CD4-positive, alpha-beta T cell treated with Interleukin-10 for 1 hour (primary cell): ENCODE data around the gene FMC1.
A peak's percentile ranks its signal among the peaks of the same experiment; 100 is the strongest.
"Not testable (repeated sequence)": the region's sequence is repeated elsewhere in the genome, so short reads cannot be mapped to it uniquely, and the experiment has no call there.

Experiments used
- DNase-seq: peaks from one replicate; pipeline ENCODE4 v3.0.0-alpha.2; 2020

FMC1 gene

DNA sequence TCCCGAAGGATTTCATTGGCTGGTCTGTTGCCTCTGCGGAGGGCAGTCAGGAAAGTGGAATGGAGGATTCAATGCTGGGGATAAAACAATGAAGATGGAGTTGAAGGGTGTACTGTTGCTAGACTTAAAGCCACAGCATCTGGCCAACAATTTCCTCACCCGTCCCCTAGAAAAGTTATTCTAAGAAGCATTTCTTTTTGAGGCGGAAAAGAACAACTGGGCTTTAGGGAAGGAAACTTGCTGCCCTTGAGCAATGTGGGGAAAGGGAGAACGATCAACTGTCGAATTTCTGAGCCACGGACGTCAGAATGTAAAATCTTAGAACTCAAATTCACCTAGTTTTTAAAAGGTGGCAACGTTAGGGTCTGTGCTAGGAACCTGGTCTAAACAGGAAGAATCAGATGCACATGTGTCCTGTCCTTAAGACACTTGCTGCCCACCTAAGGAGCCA is 664 bp downstream of the FMC1 start:
- no peak for DNase-seq

DNA sequence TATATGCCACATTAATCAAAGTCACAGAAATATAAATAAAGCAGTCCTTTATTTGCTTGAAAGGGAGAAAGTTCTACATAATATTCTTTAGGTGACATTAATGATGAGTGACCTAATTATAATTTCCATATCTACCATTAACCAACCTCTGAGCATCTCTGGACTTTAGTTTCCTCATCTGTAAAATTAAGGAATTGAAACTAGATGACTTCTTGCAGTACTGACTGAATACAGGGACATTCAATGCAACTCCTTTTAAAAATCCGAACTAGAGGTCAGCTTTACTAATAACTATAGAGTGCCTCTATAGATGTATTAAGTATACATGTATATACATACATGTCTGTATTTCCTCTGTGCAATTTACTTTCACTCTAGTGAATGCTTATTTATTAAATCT is 3.9 kb downstream of the FMC1 start:
- DNase-seq = no peak

DNA sequence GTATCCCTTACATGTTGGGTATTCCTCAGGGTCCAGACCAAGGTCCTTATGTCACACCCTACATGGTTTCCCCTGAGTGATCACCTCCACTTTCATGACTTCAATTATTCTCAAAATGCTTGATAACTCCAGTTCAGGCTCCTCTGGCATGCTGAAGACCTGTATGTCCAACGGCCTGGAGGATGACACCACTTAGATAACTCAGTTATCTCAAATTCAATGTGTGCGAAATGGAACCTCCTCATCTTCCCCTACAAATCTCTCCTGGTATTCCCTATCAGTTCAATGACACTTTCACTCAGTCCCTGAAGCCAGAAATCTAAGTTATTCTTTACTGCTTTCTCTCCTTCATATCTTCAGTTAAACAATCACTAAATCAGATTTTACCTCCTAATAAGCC is 9.9 kb downstream of the FMC1 start:
- no peak for DNase-seq

DNA sequence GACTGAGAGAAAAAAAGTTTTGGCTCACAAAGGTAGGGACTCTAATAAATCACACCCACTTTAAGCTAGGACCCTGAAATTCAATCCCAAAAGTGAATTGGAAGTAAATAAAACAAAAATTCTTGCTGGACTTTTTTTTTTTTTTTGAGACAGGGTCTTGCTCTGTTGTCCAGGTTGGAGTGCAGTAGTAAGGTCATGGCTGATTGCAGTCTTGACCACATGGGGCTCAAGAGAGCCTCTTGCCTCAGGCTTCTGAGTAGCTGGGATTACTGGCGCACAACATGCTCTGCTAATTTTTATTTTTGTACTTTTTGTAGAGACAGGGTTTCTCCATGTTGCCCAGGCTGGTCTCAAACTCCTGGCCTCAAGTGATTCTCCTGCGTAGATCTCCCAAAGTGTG is 13.6 kb downstream of the FMC1 start:
- DNase-seq = no peak

DNA sequence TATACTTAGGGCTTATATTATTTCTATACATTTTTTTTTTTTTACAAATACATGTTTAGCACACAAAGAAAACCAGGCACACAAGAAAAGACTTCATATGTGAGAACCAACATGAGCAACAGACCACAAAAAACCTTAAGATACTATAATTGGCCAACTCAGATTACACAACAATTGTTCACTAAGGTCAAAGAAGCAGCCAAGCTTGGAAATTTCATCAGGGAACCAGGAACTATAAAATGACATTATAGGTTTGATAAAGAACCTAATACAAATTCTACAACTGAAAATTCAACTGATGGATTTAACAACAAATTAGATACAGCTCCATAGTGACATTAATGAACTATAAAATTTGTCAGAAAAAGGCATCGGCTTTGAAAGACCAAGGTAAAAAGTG is 14.2 kb downstream of the FMC1 start:
- no peak for DNase-seq

DNA sequence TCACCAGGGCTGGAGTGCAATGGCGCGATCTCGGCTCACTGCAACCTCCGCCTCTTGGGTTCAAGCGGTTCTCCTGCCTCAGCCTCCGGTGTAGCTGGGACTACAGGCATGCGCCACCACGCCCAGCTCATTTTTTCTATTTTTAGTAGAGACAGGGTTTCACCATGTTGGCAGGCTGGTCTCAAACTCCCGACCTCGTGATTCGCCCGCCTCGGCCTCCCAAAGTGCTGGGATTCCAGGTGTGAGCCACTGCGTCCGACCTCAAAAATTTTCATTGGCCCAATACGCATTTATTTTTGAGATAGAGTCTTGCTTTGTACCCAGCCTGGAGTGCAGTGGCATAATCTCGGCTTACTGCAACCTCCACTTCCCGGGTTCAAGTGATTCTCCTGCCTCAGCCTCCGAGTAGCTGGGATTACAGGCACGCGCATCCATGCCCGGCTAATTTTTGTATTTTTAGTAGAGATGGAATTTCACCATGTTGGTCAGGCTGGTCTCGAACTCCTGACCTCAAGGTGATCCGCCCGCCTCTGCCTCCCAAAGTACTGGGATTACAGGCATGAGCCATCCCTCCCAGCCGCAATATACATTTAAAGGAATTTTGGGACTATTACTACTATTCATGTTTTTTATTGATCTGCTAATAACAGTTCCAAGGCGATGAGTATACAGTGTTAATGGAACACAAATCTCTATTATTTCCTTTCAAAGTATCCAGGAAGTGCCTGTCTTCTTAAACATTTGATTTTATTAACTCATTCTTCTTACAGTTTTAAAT is 16.8 kb downstream of the FMC1 start:
- DNase-seq = not testable (repeated sequence)

DNA sequence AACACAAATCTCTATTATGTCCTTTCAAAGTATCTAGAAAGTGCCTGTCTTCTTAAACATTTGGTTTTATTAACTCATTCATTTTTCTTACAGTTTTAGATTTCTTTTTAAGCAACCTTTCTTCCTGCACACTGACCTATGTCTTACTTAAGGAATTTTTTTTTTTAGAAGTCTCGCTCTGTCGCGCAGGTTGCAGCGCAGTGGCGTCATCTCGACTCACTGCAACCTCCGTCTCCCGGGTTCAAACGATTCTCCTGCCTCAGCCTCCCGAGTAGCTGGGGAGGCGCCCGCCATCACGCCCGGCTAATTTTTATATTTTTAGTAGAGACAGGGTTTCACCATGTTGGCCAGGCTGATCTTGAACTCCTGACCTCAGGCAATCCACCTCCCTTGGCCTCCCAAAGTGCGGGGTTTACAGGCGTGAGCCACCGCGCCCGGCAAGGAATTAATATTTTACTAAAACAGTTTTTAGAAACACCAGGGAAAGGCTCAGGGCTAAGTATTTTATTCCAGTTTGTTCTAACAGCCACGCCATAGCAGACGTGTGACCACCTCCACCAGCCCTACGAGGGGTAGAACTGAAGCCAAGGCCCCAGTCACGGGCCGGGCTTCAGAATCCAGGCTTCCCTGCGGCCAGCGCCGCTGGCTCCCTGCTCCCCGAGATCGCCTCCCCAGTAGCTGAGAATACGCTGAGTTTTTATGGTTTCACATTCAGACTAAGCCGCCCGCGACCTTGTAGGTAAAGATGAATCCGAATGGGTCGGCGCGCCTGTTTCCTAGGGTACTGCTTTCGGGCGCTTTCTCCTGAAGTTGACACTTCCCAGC is 17.6 kb downstream of the FMC1 start:
- peak; percentile 56 for DNase-seq

DNA sequence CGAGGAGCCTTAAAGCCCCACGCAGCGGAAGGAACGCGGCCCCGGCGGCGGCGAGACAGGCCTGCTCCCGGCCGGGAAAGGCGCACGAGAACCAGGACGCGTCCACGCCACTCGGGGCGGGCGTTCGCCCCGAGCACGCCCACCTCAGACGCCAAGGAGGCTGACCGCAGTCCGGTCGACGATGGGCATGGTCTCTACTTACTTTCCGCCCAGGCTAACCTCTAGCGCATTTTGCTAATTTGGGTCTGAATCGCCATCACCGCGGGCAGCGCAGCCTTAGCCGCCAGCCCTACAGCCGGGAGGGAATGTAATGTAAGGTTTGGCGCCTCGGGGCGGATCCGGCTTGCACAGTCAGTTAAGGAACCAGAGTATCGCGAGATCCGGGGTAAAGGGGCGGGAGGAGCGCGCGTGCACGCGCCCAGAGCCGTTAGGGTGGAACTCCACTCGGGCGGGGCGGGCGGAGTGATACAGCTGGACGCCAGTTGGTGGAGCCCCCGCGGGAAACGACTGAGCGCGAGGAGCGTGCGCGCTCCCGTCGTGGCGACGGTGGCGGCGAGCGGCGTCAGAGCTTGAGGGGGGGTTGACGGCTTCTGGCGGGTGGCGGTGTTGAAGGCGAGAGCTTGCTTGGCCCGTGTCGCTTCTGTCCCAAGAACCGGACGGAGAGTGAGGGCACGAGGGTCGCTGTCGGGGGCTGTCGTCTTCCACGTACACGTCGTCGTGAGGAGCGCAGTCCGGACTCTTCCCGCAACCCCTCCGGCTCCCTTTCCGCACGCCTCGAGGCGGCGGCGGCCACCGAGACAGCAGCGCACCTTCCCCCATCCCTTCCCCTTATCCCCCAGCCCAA is 18.5 kb downstream of the FMC1 start, which contains the start of gene LUC7L2:
LUC7L2 (plus strand) TSS at position 529 of the 844 bp plus-strand sequence. CDS start 368 bp downstream, outside the sequence.
- DNase-seq = peak; percentile 99

DNA sequence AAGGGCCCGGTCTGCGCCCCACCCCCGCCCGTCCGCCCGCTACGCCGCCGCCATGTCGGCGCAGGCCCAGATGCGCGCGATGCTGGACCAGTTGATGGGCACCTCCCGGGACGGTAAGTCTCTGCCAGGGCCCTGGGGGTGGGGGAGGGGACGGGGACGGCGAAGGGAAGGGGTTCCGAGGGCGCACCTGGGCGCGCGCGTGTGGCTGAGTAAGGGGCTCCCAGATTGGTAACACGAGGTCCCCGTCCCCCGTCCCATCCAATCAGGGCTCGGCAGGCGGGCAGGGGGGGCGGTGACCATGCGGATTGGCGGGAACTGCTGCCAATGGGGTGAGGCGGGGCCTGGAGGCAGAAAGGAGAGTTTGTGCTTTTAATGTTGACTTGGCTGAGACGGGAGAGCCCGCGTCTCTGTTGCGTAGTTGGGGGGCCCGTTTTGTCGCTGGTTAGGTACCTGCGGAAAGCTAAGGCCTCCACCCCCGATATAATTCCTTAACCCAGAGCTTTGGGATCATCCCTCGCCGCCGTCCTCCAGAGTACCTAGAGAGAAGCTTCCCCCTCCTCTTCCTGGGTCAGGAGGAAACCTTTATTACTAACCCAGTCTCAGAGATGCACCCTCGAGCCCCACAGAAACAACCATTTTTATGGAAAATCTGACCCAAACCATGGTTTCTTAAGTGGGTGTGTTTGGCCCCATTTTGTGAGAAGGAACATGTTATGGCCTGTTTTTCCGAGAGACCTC is 19.2 kb downstream of the FMC1 start:
- DNase-seq = peak; percentile 98

DNA sequence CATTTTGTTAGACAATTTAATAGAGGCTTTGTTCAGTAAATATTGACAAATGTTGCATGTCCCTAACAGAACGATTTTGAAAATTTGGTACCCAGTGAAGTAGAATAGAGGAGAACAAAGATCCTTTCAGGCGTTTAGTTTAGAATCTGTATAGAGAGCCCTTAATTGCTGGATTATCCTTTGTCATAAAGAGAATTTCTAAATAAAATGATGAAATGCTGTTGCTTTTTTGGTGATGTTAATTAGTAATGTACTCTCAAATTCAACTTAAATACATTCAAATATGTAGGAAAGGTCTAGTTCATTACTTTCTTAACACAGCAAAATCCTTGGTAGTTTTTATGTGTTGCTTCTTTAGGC is 19.8 kb downstream of the FMC1 start:
- DNase-seq = no peak

DNA sequence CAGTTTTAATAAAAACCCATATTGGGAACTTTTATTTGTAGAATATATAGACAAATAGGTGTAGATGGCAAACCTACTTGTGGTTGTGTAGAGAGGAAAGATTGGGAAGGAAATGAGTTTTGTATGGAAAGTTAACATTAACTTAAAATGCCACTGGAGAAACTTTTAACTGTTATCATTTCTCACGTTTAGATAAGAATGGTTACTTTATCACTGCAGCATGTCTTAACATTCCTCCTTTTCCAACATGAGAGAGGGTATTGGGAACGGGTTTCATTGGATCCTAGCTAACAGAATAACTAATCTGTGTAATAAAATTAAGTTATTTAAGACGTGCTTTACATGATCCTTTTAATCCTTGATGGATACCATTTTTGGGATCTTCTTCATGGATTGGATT is 20.4 kb downstream of the FMC1 start:
- no peak for DNase-seq

DNA sequence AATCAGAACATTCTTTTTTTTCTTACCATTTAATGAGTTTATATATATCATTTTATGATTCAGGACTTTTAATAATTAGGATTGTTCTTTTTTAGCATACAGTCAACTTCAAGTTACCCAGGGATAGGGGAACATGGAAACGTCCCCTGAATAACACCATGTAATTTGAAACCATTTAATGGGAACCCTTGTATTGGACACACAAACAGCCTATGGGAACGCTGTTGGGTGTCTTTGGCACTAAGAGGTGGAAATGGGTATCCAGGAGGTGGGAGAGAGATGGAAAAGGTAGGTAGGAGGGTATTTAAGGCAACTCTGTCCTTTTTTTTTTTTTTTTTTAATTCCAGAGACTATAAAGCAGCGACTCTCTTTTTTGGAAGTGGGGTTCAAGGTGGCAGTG is 21.2 kb downstream of the FMC1 start:
- no peak for DNase-seq

DNA sequence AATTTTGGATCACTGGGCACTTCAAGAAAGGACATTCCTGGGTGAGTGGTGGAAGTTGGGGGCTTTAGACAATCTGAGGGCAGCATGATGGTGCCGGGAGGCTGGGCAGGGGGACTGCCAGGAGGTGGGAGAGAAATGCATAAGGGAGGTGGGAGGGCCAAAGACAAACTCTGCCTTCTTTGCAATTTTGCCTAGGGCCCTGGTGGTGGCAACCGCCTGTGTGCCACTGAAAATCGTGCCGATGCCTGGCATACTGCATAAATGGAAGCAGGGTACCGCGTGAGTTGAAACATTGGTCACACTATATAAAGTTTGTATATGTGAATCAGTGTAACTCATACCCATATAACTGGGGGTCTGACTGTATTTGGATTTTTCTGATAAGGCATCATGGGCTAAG is 21.8 kb downstream of the FMC1 start:
- DNase-seq = no peak

DNA sequence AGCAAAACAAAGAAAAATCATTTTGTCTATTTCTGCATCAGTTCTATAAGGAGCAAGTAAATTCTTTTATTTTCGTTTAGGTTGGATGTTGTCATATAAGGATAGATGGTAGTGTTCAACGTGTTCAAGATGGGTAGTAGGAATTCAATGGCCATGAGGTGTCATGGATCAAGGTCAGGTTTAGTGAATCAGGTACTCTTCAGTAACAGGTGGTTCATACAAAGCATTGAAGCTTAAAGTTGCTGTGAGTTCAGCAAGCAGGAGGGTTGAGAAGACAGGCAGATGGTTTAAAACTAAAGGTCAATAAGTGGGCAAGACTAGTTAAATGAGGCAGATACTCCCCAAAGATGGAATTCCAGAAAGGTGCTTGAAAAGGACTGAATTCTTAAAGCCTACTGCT is 24.2 kb downstream of the FMC1 start:
- DNase-seq = no peak

DNA sequence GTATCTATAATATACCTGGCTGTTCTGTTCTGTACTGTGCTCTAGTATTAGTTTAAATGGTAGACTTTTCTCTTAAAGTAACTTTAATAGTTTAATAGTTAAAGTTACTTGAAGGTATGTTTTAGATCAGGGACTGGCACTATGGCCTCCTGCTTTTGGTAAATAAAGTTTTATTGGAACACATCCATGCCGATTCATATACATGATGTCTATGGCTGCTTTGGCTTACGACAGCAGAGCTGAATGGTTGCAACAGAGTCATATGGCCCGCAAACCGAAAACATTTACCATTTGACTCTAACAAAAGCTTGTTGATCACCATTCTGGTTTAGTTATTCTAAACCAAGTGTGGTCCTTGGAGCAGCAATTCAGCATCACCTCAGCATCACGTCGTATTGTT is 25.3 kb downstream of the FMC1 start:
- DNase-seq = no peak

DNA sequence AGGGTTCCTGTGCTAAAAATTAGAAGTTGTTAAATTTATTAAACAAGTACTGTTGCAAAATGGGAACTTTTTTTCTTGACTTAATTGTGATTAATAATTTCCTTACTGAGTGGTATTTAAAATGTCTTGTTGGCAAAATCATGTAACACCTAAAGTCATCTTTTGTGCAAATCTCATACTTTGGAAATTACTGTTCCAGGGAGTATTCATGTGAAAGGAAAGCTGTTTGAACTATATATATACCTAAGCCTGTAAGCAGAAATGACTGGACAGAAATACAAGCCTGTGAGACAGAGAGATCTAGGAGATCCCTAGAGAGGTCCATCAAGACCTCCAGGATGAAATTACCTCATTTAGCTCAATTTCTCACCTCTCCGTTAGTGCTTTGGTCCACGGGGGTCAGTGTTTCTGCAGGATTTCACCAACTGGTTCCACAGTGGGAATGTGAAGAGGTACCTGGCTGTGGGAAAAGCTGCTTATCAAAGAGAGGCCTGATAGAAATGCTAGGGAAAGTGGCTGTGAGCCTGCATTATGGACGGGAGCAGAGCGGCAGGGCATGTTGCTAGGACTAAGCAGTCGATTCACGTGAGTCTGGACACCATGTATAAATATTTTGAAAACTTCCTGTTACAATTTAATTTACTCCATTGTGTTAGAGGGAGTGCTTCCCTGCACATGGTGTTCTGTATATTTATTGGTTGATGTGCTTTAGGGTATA is 26.5 kb downstream of the FMC1 start:
- no peak for DNase-seq

DNA sequence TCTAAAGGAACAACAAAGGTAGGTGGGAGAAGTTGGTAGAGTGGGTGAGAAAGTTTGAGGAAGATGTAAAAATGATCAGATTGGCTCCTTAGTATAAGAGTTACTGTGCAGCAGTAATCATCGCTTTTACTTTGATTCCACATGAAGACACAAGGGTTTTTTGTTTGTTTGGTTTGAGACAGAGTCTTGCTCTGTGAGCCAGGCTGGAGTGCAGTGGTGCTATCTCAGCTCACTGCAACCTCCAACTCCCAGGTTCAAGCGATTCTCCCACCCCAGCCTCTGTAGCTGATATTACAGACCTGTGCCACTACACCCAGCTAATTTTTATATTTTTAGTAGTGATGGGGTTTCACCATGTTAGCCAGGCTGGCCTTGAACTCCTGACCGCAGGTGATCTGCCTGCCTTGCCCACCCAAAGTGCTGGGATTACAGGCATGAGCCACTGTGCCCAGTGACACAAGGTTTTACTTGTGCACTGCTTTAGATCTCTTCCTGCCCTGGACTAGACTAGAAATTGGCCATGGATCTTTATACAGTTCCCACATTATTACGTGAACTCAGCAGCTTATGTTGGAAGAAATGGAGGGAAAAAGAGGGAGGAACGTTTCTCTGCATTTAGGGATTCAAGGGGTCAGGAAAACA is 29.3 kb downstream of the FMC1 start:
- no peak for DNase-seq

DNA sequence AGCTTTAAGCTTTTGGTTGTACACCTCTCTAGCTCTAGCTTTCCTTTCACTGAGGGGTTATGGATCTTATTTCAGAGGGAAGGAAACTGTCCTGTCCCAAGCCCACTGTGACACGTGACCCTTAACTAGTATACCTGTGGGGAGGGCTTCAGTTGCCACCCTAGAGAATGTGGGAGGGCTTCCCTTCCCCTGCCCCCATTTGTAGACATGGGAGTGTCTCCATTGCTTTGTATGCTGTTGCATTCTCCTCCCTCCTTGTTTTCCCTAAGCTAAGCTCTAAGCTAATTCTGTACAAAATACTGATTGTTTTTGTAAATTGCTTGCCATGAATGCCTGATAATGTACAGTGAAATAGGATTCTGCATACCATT is 29.8 kb downstream of the FMC1 start:
- no peak for DNase-seq

DNA sequence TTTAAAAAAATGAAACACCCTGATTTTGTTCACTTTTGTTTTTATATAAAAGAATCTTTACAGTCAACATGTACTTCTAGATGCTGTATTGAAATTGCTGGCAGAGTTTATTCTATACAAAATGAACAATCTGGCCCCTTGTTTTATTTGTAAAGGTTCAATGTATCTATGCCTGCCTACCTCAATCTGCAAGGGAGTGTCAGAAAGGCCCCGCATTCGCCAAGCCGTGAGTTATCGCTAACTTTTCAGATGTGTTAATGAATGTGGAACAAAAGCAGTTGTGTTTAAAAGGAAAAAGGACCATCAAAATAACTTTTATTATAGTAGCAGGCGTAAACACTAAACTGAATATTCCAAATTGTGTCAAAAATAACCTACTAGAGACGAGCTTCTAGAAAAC is 33.1 kb downstream of the FMC1 start:
- DNase-seq = no peak

DNA sequence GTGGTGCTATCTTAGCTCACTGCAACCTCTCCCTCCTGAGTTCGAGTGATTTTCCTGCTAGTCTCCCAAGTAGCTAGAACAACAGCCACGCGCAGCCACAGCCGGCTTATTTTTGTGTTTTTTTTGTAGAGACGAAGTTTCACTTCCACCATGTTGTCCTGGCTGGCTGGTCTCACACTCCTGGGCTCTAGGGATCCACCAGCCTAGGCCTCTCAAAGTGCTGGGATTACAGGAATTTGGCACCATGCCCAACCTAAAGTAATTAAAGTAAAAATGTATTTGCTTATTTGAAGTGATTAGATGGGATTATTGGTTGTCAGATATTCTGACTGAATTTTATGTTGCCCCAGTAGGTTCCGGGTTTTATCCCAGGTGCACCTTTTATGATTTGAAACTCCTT is 41.3 kb downstream of the FMC1 start:
- DNase-seq = no peak

DNA sequence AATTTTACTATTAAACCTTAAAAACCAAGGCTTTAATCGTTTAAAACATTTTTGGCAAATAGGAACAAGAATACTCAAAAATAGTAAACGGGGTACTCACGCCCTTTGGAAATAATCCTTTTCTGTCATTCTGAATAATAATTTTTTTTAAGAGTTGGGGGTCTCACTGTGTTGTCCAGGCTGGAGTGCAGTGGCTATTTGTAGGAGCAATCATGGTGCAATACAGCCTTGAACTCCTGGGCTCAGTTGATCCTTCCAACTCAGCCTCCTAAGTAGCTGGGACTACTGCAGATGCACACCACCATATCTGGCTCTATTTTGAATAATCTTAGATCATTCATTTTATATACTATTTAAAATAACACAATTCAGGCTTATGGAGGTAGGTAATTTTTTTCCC is 43.5 kb downstream of the FMC1 start:
- DNase-seq = no peak

DNA sequence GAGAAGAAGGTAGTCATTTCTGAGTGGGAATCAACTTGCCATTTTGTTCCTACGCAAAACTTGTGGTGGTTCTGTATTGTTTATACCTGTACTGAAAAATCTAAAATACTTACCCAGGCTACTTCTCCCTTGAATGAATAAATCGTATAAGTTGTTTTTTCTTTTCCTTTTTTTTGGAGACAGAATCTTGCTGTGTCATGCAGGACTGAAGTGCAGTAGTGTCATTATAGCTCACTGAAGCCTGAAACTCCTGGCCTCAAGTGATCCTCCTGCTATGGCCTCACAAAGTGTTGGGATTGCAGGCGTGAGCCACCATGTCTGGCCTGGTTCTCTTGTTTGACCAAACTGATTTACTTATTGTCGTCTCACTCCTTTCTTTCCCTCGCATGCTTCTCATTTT is 46.5 kb downstream of the FMC1 start:
- DNase-seq = no peak
